Brain pericyte (primary cell): ENCODE data around the gene KIAA1549.
"Not testable (repeated sequence)": the region's sequence is repeated elsewhere in the genome, so short reads cannot be mapped to it uniquely, and the experiment has no call there.

Source experiments
- DNase-seq: peaks from one replicate; pipeline ENCODE4 v3.0.0-alpha.2; 2012; ENCODE audit warnings: low read depth, low spot score

The KIAA1549 gene

DNA sequence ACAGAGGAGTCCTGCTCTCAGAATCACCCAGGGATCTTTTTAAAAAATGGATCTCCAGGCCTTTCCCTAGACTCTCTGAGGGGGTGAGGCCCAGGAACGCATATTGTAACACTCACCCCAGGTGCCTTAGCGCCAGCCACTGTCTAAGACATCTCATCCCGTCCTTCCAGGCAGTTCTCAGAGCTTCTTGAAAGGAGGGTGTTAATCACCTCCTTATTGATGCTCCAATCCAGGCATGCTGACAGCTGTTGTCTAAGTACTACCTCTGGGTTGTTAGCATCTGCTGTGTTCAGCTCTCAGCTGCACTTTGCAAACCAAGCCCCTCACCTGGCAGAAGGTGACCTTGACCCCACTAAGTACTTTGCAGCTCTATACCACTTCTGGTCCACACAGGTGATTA lies 36.0 kb downstream of the KIAA1549 start:
- no peak for DNase-seq

DNA sequence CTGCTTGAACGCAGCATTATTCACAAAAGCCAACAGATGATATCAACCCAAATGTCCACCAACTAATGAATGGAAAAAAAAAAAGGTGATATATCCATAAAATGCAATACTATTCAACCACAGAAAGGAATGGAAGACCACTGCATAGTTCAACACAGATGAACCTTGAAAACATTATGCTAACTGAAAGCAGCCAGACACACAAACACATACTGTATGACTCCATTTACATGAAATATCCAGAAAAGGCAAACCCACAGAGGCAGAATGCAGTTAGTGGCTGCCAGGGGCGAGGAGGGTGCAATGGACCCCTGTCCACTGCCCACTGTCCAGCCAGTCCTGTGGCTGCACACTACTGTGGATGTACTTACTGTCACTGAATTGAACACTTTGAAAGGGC lies 36.6 kb downstream of the KIAA1549 start:
- no peak for DNase-seq

DNA sequence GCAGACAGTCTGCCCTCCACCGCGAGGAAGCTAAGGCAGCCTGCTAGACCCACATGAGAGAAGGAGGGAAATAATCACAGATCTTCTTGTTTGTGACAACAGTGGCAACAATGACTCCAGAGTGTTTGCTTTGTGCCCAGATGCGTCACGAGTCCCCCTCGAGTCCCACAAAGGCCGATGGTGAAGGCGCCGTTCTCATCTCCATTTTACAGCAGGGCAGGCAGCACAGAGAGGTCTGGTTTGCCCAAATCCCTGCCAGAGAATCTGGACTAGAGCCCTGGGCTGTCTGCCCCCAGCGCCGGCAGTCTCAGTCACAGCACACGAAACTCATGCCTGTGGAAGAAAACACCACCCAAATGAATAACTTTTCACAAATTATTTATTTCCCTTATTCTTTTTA lies 38.1 kb downstream of the KIAA1549 start:
- DNase-seq: no peak

DNA sequence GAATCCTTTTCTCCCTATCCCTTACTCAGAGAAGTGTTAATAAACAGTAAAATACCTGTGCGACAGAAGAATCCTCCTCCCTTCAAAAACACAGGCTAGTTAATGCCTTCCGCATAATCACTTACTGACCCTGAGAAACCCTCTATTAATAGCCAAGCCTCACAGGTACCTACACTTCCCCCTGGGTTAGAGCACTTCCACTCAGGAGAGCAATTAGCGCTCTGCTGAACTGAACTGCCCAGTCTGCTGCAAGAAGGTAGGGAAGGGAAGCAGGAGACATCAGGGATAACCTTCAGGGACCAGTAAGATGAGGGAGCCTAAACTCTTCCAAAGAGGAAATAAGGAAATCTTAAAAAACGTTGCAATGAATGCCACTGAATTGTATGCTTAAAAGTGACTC lies 39.6 kb downstream of the KIAA1549 start:
- no peak for DNase-seq

DNA sequence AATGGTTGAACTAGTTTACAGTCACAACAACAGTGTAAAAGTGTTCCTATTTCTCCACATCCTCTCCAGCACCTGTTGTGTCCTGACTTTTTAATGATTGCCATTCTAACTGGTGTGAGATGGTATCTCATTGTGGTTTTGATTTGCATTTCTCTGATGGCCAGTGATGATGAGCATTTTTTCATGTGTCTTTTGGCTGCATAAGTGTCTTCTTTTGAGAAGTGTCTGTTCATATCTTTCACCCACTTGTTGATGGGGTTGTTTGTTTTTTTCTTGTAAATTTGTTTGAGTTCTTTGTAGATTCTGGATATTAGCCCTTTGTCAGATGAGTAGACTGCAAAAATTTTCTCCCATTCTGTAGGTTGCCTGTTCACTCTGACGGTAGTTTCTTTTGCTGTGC lies 40.6 kb downstream of the KIAA1549 start:
- DNase-seq: not testable (repeated sequence)

DNA sequence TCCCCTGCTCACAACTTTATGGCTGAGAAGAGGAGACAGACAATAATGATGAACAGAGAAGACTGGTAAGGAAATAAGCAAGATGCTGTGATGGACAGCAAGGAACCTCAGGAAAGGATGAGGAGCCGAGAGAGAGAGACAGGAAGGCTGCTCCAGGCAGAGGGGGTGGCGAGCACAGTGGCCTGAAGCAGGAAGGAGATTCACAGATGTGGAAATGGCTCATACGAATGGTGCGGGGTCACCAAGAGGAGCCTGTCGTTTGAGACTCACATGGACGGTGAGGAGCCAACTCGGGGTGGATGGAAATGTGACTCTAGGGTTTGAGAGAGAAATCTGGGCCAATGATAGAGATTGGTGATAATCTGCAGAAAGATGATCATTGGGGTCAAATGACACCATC lies 43.7 kb downstream of the KIAA1549 start:
- DNase-seq: no peak

DNA sequence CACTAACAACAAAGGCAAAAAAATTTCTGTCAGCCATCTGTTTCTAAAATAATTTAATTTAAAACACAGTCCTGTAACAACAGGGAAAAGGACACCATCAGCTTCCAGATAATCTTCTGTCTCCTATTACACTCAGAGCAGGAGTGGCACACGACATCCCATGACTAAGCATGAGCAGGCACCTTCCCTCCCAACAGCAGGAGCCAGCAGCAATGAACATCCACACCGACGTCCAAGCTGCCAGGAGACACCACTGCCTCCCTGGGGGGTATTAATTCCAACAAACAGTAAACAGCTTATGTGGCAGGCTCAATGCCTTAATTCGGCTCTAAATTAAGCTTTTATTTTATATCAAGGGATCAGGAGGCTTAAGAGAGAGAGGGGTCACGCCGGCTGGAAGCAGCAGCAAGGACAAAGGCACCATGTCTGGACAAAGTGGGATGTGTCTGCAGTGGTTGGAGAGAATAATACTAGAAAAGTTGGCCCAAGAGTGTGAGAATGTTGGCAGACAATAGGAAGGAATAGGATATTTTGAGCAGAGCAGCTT lies 45.7 kb downstream of the KIAA1549 start:
- DNase-seq: no peak

DNA sequence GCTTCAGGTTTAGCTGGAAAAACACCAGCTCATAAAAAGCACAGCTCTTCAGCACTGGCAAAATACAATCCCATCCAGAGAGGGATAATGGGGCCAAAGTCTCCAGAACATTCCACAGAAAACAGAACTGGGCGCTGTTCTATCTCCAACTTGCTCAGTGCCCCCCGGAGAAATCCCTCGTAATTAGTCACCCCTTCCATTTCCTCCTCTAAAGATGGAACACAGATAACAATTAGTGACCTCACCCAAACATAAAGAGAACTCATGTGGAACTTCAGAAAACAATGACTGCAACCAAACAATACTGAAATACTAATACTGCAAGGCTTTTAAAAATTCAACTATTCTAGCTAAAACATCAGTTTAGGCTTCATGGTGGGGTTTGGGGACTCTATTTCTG lies 46.3 kb downstream of the KIAA1549 start:
- DNase-seq: no peak

DNA sequence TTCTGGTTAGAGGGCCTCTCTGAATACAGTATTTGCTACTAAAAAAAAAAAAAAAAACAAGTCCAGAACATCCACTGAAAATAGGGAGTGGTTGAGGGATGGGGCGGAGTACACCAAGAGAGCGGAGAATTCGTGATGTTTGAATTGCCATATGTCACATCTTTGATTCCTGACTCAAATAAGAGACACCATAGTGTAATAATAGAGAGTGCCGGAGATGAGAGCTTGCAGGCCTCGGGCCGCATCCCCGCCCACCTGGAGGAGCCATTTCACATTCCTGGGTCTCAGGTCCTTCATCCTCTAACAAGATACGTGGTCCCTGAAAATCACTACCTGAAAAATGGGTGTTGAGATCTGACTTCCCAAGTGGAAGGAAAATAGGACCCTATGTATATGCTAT lies 46.8 kb downstream of the KIAA1549 start:
- no peak for DNase-seq

DNA sequence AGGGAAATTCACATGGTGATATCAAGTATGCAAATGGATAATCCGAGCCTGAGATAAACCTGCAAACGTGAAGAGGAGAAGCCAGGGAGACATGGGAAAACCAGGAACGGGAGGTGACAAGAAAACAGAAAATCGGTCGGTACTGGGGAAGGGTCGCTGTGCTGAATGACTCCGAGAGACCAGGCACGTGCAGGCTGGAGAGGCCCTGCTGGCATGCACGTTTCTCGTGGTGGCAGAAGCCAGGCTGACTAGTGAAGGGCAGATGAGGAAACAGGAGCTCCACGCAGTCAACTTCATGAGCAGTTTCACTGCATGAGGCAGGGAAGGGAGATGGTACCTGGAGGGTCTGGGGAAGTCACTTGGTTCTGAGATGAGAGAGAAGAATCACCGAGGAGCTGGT lies 48.3 kb downstream of the KIAA1549 start:
- no peak for DNase-seq

DNA sequence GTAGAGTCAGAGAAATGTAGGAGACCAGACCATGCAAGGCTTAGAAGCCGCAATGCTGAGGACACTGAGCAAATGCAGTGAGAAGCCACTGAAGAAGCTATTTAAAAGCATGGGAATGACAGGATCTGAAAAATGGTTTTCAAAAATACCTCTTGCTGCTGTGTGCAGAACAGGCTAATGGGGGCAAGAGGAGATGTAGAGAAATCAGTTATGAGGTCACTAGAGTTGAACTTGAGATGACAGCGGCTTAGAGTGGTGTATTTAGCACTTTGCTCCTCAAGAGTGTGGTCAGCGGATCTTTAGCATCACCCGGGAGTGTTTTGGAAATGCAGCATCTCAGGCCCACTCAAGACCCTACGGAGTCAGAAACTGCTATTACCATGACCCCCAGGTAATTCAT lies 48.8 kb downstream of the KIAA1549 start:
- no peak for DNase-seq

DNA sequence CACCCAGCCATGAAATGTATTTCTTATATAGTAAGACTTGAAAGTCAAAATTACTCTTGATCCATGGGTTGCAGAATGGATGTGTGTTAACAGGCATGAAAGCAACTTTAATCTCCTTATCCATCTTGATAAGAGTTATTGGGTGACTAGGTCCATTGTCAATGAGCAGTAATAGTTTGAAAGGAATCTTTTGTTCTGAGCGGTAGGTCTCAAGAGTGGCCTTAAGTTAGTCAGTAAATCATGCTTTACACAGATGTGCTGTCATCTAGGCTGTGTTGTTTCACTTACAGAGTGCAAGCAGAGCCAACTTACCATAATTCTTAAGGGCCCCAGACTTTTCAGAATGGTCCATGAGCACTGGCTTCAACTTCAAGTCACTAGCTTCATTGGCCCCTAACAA lies 51.2 kb downstream of the KIAA1549 start:
- DNase-seq: no peak

DNA sequence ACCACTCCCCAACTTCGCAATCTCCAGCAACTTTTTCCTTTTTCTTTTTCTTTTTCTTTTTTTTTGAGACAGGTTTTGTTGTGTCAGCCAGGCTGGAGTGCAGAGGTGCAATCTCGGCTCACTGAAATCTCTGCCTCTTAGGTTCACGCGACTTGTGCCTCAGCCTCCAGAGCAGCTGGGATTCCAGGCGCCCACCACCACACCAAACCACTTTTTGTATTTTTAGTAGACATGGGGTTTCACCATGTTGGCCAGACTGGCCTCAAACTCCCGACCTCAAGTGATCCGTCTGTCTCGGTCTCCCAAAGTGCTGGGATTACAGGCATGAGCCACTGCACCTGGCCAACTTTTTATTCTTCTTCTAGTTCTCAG lies 55.0 kb downstream of the KIAA1549 start:
- no peak for DNase-seq

DNA sequence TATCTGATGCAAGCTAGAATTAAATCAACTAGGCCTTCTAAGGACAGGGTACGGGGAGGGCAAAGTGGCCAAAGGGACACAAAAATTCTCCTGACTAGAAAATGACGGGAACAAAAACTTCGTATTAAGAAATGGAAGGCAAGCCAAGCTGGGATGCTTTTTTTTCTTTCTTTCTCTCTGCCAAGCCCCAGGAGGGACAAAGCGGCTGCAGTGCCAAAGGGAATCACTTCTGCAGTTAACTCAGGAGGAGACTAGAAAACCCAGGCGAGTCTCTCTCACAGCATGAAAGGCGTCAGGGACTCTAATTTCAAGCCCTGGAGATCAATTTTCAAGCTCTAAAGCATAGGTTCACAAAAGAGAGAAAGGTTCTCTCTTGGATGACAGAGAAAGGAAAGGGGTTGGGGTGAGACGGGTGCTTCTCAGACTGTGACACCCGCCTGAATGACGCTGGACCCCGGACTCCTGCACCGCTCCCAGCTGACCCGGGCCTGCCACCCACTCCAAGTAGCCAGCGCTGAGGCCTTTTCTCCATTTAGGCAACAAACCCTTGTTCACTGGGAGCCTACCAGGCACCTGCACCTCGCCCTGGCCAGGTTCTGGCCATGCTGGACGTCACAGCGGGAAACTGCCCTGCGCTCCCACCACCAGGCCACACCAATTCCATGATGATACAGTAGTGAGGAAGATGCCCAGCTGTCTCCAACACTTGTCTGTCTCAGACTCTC lies 56.5 kb downstream of the KIAA1549 start:
- no peak for DNase-seq

DNA sequence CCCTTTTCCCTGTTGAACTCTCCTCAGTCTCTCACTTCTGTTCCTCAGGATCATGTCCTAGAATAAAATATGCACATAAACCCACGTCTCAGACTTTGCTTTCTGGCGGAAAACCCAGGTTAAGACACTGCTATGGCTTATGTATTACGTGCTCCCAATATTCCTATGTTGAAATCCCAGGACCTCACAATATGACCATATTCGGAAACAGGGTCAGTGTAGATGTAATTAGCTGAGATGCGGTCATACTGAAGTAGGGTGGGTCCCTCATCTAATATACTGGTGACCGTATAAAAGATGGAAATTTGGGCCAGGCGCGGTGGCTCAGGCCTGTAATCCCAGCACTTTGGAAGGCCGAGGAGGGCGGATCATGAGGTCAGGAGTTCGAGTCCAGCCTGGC lies 59.9 kb downstream of the KIAA1549 start:
- no peak for DNase-seq

DNA sequence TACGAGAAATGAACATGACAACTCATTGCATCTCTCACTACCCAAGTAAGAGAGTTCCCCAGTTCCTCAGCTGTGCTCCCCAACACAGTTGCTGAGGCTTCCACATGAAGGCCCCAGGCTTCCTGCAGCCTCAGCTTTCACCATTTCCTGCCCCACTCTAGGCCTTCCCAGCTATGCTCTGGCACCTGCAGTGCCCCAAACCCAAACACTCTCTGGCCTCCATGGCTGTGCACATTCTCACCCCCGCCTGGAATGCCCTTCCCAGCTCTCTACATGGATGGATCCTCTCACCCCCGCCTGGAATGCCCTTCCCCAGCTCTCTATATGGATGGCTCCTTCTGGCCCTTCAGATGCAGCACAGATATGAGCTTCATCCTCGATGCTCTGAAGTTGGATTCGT lies 61.3 kb downstream of the KIAA1549 start:
- no peak for DNase-seq

DNA sequence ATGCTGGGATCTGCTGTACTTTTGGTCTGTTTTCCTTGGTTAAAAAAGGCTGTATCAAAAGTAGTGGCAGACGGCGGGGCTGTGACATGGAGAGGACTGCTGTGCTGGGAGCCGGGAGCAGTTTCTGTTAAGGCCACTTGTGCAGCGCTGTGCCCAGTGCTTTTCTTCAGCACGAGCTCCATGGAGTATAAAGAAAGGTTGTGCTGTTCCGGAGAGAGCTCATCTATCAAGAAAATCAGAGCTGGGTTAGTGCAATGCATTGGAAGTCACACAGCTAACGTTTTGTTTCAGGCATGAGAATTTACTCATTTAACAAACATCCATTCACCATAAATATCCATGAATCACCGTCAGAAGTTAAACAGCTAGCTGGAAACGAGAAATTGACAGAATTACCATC lies 62.0 kb downstream of the KIAA1549 start:
- no peak for DNase-seq

DNA sequence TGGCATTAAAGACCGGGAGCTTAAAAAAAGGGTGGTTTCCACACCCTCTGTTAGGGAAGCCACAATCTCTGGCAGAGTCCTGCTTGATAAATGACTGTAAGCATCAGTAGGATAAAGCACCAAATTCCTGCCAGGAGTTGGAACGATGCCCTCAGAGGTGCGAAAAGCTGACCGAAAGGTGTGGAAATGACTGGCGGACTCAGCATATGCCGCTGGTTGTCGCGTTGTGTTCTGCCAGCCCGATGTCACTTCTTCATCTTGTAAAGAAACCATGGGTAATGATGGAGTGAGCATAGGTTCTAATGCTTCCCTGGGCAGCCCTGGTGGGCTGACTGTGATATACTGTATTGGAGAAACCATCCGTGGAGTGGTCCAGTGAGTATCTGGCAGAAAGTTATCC lies 62.4 kb downstream of the KIAA1549 start:
- DNase-seq: no peak

DNA sequence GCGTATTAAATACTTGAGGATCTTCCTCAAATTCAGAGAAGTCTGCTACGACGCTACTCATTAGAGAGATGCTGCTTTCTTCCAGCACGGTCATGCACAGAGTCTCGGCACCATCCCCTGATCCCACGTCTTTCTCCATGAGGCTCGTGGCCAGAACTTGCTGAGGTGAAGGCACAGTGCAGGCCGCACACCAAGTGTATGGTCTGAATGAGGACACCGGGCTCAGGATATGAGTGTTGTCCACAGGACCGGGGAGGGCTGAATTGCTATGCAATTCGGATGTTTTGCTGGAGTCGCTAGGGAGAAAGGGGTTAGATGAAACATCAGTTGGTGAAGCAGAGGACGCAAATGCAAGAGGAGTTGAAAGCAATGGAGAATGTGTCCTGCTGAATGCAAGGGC lies 63.0 kb downstream of the KIAA1549 start:
- no peak for DNase-seq

DNA sequence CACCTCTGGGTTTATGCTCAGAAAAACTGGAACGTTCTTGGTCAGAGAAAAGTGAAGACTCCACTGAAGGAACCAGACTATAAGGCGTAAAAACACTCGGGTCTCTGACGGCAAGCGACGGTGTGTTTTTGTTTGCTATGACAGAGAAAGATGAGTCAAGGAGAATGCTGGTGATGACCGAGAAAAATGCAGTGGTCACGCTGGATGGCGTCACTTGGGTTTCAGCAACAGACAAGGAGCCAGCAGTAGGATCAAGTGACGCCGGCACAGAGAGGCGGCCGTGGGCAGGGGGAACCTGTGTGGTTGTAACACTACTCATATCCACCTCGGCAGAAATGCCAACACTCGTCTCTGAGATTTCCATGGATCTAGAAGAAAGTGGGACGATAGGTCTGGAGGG lies 63.4 kb downstream of the KIAA1549 start:
- DNase-seq: no peak

DNA sequence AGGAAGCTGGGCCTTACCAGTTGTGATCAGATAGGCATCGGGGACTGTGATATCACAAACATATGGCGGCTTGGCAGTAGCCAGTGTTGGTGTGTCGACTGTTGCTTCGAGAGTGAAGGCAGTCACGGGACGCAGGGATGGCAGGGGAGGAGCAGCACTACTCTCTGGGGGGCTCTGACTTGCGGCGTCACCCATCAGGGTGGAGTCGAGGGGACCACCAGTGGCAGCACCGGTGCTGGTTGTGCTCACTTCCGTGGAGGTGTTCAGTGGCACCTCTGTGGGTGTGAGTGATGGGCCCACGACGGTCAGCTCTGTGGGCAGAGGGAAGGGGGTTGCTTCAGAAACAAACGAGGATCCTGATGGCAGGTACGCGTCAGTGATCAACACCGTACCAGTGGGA lies 64.5 kb downstream of the KIAA1549 start:
- no peak for DNase-seq

DNA sequence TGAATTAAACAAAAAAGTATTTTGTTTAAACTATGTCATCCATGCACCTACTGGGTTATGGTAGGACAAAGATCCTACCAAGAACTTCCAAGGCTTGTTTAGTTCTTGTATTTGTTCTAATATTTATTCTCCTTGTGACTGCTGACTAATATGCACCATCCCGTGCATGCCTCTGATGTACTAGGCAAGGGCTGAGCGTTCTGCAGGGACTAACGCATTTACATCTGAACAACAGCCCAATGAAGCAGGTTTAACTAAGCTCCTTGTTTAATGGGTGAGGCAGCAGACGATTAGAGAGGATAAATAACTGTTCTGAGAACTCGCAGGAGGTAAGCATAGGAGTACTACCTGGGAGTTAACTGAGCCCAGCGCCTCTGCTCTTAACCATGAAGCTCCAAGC lies 64.9 kb downstream of the KIAA1549 start:
- no peak for DNase-seq

DNA sequence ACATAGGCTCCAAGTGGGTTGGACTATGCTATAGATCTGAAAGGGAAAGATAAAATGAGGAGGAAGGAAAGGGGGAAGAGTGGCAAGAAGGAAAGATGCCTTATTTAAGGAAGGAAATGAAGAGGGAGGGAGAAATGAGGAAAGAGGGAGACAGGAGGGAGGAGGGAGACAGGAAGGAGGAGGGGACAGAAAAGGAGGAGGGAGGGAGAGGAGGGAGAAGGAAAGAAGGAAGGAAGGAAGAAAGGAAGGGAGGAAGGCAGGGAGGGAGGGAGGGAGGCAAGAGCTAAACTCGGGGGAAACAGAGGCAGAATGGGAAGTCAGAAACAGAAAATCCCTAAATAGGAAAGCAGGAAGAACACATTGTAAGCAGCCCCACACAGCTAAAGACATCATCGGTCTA lies 67.4 kb downstream of the KIAA1549 start:
- DNase-seq: no peak

DNA sequence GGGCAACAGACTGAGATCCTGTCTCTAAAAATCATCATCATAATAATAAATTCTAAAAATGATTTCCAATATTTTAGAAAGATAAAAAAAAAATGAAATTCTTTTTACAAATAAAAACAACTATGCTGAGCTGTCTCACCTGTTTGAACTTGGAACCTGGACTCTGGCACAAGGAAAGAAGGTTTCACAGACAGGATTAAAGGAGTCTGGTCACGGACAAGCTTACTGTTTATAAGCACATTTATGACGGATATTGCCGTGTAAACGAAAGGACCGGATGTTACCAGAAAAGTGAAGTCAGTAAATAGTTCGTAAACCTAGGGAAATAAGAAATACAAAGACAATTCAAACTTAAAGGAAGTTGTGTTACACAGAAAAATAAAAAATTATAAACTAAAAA lies 70.2 kb downstream of the KIAA1549 start:
- no peak for DNase-seq
